Brain pericyte (primary cell): ENCODE data around the gene EIF2S1.
"Not testable (repeated sequence)": the region's sequence is repeated elsewhere in the genome, so short reads cannot be mapped to it uniquely, and the experiment has no call there.

Experiments
- DNase-seq: peaks from one replicate; pipeline ENCODE4 v3.0.0-alpha.2; 2012; ENCODE audit warnings: low read depth, low spot score

The EIF2S1 gene

GRCh38 chr14:67410313-67410712, 50.2 kb downstream of the EIF2S1 start:
- DNase-seq, result no peak

DNA sequence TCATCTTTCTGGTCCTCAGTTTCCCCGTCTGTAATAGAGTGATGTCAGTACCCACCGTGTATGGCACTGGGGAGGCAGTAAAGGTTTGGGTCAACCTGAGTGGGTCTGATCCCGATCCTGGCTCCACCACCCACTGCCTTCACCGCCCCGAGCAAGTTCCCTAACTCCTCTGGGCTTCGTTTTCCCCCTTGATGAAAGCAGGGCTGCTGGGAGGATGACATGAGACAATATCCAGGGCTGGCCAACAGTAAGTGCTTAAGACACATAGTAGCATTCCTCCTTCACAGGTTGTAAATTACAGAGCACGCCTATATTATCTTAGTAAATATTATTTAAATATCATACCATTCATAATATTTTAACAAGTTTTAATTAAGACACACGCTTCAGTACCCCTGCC, 51.2 kb downstream of the EIF2S1 start:
- no peak for DNase-seq

GRCh38 chr14:67411820-67412421, 51.8 kb downstream of the EIF2S1 start, which contains the start of gene PLEK2:
TSS of gene PLEK2 (minus strand) at chr14:67412165. CDS start at chr14:67412059, 106 bp downstream.
- DNase-seq, result no peak

- no peak for DNase-seq
Measured at GRCh38 chr14:67413806-67414769, 54.0 kb downstream of the EIF2S1 start.

- not testable (repeated sequence) for DNase-seq
Measured at GRCh38 chr14:67415610-67416009, 55.5 kb downstream of the EIF2S1 start.

GRCh38 chr14:67416085-67416484, 56.0 kb downstream of the EIF2S1 start:
- DNase-seq, result no peak

- DNase-seq, result no peak
Measured at GRCh38 chr14:67416810-67417209, 56.7 kb downstream of the EIF2S1 start.

DNA sequence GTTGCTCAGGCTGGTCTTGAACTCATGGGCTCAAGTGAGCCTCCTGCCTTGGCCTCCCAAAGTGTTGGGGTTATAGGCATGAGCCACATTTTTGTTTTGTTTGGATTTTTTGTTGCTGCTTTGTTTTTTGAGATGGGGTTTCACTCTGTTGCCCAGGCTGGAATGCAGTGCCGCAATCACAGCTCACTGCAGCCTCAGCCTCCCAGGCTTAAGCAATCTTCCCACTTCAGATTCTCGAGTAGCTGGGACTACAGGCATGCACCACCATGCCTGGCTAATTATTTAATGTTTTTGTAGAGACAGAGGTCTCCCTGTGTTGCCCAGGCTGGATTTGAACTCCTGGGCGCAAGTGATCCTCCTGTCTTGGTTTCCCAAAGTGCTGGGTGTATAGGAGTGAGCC, 57.5 kb downstream of the EIF2S1 start:
- no peak for DNase-seq

GRCh38 chr14:67418401-67419191, 58.5 kb downstream of the EIF2S1 start:
- DNase-seq, result no peak

DNA sequence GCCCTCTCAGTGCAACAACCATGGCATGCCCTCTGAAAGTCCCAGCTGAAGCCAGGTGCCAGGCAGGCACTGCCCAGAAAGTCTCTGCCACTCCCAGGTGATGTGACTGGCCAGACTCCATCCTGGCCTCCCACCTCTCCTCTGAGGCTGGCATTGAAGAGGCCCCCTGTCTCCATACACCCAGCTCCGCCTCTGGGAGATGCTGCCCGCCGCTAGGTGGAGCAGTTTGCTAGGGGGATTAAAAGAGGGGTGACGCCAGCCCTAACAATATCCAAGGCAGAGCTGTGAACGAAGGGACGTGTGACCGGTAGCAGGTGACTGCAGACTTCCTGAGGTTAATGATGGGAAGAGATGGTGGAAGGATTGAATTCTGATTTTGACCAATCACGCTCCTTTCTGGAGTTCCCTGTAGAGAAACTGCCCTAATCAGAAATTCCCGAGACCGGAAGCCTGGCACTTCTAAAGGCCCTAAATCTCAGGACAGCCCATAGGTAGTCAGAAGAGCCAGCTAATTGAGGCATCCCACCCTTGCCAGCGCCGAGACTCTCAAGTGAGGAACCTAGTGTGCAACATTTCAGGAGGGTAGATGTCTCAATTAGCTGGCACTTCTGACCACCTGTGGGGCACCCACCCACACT, 60.1 kb downstream of the EIF2S1 start:
- no peak for DNase-seq

- DNase-seq, result no peak
Measured at GRCh38 chr14:67421356-67422224, 61.5 kb downstream of the EIF2S1 start.

GRCh38 chr14:67423424-67423823, 63.3 kb downstream of the EIF2S1 start:
- no peak for DNase-seq

DNA sequence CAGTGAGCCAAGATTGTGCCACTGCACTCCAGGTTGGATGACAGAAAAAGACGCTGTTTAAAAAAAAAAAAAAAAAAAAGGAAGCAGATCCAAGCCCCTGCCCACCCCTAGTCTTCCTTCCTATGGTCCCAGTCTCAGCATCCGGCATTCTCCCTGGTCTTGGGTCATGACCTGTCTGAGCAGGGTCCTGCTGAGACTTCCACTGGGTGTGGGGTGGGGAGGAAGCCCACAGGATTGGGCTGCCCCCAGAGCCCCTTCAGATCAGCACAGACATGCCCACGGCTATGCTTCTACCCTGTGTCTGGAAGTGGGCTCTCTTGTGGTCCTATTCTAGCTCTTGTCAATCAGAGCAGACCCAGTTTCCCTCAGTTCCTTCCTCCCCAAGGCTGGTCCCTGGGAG, 64.4 kb downstream of the EIF2S1 start:
- DNase-seq, result no peak

DNA sequence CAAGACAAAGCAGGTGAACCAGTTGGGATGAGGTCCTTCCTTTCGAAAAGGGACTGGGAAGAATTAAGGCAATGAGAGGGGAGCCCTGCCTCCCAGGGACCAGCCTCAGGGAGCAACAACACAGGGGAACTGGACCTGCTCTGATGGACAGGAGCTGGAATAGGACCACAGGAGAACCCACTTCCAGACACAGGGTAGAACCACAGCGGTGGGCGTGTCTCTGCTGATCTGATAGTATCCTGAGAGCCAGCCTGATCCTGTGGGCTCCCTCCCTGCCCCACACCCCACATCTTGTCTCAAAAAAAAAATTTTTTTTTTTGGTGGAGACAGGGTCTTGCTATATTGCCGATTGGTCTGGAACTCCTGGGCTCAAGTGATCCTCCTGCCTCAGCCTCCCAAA, 65.5 kb downstream of the EIF2S1 start:
- DNase-seq, result no peak

DNA sequence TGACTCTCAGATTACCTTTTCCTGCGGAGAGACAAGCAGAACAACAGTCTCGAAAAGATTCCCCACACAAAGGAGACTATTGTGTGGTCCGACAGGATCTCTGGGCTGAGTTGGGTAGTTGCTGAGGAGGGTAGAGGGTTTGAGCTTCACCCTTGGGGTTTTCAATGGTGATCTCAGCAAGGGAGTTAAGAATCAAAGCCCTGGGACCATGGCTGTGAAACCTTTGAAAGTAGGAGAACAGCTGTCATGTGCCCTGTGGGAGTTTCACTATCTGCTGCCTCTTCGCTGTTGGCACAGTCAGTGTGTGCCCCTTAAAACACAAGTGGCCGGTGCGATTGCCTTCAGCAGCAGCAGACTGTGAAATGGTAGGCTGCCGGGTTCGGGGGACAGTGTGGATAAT, 66.0 kb downstream of the EIF2S1 start:
- no peak for DNase-seq

- DNase-seq, result peak; percentile 27
Measured at GRCh38 chr14:67426983-67427606, 67.0 kb downstream of the EIF2S1 start.

- DNase-seq, result no peak
Measured at GRCh38 chr14:67428501-67429031, 68.4 kb downstream of the EIF2S1 start.

DNA sequence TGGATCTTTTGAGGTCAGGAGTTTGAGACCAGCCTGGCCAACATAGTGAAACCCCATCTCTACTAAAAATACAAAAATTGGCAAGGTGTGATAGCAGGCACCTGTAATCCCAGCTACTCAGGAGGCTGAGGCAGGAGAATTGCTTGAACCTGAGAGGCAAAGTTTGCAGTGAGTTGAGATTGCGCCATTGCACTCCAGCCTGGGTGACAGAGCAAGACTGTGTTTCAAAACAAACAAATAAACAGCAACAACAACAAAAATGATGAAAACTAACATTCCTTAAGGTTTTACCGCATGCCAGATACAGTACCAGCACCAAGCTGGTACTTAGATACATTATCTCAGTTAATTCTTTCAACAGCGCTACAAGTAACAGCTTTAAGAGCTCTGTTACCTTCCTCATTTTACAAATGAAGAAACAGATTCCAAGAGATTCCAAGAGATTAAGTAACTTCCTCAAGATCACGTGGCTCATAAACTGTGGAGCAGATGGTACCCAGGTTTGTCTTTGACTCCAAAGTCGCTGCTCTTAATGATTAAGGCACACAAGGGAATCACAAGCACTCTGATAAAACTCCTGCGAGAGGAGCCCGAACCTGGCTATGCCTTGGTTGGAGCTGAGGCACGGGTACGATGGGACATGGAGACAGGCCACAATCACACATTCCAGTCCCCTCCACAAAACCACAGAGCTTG, 69.5 kb downstream of the EIF2S1 start:
- no peak for DNase-seq

DNA sequence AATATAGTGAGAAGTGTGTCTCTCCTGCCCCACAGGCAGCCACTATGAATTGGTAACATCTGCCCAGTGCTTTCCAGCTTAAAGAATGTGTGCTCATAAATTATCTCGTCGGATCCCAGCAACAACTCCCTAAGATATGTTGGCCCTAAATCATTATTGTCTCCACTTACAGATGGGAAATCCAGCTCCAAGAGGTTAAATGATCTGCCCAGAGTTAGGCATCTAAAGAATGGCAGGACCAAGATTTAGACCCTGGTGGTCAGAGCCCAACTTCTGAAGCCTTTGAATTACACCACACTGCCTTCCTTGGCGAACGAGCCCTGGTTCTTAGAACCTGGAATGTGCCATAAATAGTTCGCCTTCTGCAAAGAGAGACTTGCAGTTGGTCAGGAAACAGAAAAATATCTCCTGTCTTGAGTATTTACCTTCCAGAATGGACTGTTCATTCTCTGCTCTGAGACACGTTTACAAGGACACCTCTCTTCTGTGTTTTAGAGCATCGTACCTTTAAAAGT, 72.0 kb downstream of the EIF2S1 start:
- no peak for DNase-seq
